Measurements from ENCODE around the gene RSPH3.
"Not testable (repeated sequence)": the region's sequence is repeated elsewhere in the genome, so short reads cannot be mapped to it uniquely, and the experiment has no call there.

The RSPH3 gene

DNA sequence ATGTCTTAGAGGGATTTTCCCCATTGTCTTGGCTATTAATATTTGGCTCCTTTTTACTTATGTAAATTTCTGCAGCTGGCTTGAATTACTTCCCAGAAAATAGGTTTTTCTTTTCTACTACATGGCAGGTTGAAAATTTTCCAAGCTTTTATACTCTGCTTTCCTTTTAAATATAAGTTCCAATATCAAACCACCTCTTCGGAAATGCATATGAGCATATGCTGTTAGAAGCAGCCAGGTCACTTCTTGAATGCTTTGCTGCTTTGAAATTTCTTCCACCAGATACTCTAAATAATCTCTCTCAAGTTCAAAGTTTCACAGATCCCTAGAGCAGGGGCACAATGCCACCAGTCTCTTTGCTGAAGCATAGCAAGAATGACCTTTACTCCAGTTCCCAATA is 25.2 kb upstream of the RSPH3 start:
- not testable (repeated sequence) for DNase-seq (ENCODE audit: low read depth)

DNA sequence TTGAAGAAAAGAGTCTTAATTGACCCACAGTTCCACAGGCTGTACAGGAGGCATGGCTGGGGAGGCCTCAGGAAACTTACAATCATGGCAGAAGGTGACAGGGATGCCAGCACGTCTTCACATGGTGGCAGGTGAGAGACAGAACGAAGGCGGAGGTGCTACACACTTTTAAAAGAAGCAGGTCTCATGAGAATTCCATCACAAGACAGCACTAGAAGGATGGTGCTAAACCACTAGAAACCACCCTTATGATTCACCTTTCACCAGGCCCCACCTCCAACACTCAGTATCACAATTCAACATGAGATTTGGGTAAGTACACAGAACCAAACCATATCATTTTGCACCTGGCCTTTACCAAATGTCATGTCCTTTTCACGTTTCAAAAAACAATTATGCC is 23.9 kb upstream of the RSPH3 start:
- DNase-seq (ENCODE audit: low read depth) = no peak

DNA sequence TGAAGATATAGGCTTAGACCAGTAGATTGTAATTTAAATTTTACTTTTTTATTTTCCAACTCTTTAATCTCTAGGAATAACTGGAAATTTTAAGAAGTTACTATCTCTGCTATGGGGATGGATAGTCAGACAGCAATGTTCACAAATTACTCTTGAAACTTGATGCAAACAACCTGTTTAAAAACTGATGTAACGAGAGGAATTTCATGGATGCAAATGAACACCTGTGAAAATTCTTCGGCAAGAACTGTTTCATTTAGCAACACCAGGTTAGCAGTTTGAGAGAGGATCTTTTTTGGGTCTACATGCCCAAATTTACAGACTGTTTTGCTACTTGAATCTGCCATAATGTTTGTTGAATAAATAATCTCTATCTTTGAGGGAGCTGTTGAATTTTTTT is 20.0 kb upstream of the RSPH3 start:
- DNase-seq (ENCODE audit: low read depth) = no peak

DNA sequence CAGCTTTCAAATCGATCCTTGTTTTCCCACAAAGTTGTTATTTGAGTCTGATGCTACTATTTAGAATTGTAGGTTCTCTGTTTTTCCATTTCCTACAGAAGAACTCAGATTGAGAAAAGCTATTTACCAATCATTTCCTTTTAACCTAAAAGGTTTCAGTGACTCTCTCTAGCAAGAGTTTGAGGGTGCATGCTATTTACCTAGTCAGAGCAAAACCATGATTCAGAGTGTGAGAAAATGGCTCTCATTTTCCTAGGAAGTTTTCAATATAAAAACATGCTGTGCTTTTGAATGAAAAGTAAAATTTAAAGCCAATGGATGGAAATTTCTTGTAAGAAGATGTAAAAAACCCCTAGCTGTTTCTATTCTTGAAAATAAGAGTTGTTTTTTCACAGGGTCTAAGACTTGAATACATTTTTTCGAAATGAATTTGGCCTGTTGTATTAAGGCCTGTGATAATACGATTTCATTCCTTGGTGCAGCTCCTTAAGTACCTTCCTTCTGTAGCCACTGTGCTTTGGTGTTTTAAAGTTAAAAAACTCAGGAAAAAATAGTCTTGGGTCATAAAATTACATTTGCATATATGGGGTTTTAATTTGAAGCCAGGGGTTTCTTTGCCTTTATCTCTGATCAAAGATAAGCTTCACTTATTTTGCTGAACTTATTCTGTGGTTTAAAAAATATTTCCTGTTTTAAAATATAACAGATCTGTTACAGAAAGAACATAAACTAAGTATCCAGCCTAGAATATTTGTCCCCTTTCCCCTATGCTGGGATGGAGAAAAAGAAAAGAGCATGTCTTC is 18.0 kb upstream of the RSPH3 start:
- no peak for DNase-seq (ENCODE audit: low read depth)

DNA sequence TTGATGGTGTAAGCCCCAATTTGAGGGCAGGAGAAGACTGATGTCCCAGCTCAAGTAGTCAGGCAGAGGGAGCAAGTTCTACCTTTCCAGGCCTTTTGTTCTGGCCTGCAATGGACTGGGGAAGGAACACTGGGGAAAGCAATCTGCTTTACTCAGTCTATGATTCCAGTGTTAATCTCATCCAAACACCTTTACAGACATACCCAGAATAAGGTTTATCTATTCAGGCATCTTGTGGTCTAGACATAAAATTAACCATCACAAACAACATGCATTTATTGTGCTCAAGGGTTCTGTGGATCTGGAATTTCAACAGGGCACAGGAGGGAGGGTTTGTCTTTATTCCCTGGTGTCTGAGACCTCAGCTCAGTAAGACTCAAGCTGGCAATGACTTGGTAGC is 14.4 kb upstream of the RSPH3 start:
- DNase-seq (ENCODE audit: low read depth) = no peak

DNA sequence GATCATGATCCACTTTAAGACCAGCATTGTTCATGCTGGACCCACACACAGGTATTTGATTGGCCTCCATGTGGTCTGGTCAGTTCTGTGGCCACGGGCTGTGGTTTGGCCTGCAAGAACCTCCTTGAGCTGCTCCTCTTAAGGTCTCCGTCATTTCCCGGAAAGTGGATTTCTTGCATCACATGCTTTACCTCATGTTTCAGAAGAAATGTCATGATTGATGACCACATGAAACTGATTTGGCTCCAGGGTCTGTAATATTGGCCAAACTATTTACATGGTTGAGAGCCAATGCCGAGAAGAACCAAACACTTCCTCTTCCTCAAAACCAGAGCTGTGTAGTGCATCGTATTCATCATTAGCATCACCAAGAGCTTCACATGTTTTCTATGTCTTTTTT is 13.2 kb upstream of the RSPH3 start:
- DNase-seq (ENCODE audit: low read depth) = no peak

DNA sequence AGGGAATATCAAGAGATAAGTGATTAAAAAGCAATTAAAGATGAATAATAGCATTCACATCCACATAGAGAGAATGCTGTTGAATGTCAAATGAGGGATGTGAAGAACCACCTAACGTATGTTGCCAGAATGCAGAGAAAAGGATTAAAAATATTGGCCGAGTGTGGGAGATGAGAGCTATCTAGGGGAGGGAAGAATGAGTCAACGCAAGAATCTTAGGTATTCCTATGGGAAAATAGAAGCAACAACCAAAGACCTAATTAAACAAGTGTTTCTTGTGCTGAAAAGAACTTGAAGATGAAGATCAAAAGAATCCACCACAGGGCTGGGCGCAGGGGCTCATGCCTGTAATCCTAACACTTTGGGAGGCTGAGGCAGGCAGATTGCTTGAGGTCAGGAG is 12.2 kb upstream of the RSPH3 start:
- DNase-seq (ENCODE audit: low read depth) = no peak

DNA sequence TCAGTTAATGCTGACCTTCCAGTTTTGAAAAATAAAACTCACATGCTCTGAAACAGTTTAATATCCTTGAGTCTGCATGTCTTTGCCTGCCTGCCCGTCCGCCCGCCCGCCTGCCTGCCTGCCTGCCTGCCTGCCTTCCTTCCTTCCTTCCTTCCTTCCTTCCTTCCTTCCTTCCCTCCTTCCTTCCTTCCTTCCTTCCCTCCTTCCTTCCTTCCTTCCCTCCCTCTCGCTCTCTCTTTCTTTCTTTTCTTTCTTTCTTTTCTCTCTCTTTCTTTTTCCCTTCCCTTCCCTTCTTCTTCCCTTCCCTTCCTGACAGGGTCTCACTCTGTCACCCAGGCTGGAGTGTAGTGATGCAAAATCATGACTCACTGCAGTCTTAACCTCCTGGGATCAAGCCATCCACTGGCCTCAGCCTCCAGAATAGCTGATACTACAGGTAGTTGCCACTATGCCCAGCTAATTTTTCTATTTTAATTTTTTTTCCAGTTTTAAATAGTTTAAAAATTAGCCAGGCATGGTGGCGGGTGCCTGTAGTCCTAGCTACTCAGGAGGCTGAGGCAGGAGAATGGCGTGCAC is 10.1 kb upstream of the RSPH3 start:
- DNase-seq (ENCODE audit: low read depth) = not testable (repeated sequence)

DNA sequence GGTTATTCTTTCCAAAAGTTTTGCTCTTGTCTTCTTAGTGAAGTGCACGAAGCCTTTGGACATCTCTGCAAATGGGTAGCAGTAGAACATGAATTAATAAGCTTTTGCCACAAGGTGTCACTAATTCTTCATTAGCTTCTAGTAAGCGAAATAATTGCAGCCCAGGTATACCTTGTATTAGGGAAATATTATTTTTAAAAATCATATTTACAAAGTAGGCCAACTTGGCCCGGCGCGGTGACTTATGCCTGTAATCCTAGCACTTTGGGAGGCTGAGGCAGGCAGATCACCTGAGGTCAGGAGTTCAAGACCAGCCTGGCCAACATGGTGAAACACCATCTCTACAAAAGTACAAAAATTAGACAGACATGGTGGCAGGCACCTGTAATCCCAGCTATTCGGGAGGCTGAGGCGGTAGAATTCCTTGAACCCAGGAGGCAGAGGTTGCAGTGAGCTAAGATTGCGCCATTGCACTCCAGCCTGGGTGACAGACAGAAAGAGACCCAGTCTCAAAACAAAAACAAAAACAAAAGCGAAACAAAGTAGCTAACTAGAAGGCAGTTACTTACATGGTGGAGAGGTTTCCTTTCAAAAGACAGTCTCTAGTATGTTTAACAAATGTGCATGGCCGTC is 8.8 kb upstream of the RSPH3 start:
- no peak for DNase-seq (ENCODE audit: low read depth)

DNA sequence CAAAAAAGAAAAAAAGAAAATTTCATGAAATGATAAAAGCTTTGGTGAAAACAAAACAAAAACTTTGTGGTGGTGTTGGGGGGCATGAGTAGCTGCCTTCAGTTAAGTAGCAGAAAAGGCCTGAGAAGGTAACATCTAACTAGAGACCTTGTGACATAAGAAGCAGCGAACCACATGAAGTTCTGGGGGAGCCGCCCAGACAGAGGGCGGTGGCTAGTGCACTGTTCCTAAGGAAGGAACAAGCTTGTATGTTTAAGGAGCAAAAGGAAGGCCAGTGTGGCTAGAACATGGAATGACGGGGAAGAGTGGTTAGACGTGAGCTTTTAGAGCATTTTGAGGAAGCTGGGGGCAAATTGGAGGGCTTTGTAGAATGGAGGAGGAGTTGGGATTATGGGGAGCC is 7.5 kb upstream of the RSPH3 start:
- no peak for DNase-seq (ENCODE audit: low read depth)

DNA sequence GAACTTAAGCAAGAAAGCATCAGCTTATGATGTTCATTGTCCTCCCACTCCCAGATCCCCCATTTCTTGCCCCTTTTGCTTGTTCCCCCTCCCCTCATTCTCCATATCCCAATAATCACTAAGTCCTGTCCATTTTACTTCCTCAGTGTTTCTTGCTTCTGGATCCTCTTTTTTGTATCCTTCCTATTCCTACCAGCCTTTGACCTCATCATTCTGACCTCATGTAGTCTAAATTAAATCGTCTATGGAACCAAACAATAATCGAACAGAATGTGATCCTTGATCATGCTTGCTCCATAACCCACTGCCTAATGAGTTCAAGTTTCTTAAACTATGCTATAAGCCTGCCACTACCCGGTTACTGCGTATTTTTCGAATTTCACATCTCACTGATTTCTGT is 5.4 kb upstream of the RSPH3 start:
- no peak for DNase-seq (ENCODE audit: low read depth)

DNA sequence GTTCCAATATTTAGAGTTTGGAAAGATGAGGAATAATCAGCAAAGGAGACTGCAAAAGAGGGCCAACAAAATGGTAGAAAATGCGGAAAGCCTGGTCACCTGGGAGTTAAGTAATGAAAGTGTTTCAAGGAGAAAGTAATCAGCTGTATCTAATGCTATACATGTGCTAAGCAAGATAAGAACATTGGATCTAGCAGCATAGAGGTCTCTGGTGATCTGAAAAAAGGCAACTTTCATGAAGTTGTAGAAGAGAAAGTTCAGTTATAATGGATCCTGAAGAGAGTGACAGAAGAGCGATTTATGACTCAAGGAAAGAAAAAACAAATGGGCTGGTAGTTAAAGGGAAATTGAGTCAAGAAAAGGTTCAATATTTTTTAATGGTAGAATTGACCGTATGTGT is 4.6 kb upstream of the RSPH3 start:
- DNase-seq (ENCODE audit: low read depth) = no peak

DNA sequence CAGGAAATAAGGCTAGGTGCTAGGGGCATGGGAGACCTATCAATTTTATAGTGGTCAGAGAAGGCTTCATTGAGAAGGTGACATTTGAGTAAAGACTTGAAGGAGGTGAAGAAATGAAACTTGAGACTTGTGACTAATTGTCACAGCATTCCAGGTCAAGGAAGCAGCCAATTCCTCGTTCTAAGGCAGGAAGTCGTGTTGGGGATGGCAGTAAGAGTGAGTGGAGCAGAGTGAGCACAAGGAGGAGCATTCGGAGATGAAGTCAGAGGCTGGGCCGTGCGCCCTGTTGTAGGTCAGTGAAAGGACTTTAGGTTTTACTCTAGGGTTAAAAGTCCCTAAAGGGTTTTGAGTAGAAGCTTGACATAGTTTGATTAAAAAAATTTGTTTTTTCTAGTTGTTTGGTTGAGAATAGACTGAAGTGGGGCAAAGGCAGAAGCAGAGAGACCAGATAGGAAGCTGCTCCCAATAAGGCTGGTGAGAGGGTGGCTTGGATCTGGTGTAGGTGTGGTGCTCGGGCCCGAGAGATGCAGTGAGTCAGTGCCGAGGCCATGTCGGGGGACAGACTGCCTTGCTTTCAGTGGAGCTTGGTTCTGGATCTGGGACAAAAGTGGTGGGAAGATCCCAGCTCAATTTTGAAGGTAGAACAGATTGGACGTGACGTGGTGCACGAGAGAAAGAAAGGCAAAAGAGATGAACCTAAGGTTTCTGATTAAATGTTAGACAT is 2.6 kb upstream of the RSPH3 start:
- no peak for DNase-seq (ENCODE audit: low read depth)

DNA sequence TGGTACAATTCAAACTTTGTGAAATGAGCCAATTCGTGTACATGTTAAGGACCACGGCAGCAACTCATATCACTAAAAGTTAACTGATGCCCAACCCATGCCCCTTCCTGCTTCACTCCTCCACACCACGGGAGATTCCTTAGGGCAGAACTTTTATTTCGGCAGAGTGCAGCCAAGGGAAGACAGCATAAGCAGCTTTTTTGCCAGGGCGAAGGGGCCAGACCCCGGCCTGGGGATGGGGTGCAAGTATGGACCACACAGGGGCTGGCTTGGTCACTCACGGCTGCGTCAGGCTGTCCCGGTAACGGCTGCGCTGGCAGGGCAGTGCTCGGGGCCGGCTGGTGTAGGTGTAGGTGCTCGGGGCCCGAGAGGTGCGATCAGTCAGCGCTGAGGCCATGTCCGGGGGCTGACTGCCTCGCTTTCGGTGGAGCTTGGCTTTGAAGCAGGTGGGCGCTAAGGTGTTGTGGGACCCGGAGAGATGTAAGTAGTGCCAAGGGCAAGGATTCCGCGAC is 792 bp downstream of the RSPH3 start:
- DNase-seq (ENCODE audit: low read depth) = no peak

DNA sequence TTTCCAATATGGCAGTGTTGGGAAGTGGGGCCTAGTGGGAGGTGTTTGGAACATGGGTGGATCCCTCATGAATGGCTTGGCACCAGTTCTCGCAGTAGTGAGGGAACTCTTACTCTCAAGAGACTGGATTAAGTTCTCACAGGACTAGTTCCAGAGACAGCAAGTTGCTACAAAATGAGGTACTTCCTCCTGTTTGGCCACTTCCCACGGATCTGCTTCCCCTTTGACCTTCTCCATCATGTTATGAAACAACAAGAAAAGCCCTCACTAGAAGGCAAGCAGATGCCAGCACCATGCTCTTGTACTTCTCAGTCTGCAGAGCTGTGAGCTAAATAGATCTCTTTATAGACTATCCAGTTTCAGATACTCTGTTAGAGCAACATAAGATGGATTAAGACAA is 3.1 kb downstream of the RSPH3 start:
- no peak for DNase-seq (ENCODE audit: low read depth)

DNA sequence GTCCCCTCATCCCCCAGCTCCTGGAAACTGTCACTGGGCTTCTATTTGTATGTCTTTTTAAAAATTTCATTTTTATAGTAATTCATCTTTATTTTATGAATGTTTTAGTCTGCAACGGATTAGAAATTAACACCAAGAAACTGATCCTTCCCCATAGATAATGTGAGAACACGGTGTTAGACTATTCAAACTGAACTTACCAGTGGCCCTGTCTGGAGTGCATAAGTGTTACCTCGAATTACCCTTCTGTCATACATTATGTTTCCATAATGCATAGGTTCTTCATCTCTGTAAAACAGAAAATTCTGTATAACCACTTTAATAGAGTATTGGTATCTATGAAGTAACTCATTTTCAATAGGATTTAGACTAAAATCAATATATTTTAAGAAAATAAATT is 6.4 kb downstream of the RSPH3 start:
- no peak for DNase-seq (ENCODE audit: low read depth)

DNA sequence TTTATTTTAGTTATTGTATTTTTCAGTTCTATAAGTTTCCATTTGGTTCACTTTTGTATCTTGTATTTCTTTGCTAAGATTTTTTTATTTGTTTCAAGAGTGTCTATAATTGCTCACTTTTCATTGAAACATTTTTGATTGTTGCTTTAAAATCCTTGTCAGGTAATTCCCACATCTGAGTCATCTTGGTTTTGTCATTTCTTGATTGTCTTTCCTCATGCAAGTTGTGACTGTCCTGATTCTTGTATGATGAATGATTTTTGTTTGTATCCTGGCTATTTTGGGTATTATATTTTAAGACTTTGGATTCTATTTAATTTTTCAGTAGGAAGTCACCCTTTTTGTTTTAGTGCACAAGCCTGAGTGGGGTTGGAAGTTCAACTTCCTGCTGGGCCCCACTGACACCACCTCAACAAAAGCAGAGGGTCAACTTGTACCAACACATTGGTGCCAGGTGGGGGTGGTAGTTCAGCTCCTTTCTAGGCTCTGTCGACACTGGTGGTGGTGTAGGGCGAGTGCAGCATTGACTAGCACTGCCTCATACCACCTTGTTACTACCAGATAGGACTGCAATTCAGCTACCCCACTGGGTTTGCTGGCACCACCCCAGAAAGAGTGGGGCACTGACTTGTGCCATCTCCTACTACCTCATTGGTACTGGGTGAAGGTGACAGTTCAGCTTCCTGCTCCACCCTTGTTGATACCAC is 8.8 kb downstream of the RSPH3 start:
- DNase-seq (ENCODE audit: low read depth) = no peak

DNA sequence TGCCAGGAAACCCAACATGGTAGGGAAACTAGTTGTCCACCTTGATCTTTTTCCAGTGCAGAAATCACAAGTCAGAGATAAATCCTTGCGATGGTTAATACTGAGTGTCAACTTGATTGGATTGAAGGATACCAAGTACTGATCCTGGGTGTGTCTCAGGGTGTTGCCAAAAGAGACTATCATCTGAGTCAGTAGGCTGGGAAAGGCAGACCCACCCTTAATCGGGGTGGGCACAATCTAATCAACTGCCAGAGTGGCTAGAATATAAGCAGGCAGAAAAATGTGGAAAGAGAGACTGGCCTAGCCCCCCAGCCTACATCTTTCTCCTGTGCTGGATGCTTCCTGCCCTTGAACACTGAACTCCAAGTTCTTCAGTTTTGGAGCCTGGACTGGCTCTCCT is 10.3 kb downstream of the RSPH3 start:
- DNase-seq (ENCODE audit: low read depth) = not testable (repeated sequence)

DNA sequence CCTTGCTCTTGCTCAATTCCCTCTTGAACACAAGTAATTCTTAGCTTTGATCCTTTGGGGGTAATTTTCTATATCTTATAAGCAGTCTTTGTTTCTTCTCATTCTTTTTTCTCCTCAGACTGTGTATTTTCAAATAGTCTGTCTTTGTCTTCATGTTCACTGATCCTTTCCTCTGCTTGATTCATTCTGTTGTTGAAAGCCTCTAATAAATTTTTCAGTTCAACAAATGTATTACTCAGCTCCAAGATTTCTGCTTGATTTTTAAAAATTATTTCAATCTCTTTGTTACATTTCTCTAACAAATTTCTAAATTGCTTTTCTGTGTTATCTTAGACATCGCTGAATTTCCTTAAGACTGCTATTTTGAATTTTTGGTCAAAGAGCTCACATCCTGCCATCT is 11.5 kb downstream of the RSPH3 start:
- no peak for DNase-seq (ENCODE audit: low read depth)

DNA sequence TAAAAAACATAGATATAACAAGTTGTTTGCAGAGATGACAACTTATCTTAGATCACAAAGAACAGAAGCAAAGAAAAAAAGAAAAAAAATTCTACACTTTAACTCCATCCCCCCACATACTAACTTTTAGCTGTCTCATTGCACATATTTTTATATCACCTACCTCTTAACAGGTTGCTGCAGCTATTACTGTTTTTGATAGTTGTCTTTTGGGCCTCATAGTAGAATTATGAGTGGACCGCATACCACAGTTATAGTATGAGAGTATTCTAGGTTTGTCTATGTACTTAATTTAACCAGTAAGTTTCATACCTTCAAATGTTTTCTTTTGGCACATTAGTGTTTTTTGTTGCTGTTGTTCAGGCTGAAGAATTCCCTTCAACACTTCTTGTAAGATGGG is 12.3 kb downstream of the RSPH3 start:
- DNase-seq (ENCODE audit: low read depth) = no peak

DNA sequence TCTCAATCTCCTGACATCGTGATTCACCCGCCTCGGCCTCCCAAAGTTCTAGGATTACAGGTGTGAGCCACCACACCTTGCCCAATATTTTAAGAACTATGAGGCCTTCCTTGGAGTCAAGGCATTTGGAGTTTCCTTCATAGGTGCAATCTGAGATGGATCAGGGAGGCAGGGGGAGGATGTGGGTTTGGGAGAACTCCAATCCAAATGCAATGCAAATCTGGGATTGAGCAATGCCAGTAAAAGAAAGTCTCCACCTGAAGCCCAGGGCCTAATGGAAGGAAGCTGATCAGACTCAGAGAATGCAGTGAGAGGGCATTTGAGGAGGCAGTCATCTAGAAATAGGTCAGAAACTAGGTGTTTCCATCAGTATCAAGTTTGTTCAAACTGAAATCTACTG is 21.2 kb downstream of the RSPH3 start:
- DNase-seq (ENCODE audit: low read depth) = no peak

DNA sequence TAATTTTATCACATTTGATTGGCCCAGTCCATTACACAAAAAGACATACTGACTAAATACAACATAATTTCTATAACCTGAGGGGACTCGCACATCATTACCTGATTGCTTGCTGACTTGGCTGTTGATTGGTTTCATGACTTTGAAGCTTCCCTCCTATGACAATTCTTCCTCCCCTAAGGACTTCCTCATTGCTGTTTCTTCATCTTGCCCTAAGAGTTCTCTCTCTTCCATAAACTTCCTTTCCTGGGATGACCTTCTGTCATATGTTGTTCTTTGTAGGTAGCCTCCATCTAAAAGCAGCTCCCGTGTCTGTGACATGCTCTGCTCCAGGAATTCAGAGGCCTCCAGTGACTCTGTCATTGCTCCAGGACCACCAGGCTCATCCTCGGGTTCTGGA is 22.6 kb downstream of the RSPH3 start:
- no peak for DNase-seq (ENCODE audit: low read depth)

Data from activated gamma-delta T cell treated with anti-CD3 and anti-CD28 coated beads, Interleukin-2, amount 50 U/mL, for 16 hours (primary cell).